GM18873 (cell line): ENCODE data around the gene RBMX2.

Experiments used
- ATAC-seq: cut with Tn5 transposase; IDR thresholded peaks from one replicate; pipeline ENCODE4 v1.9.1; 2021; ENCODE audit warnings: mild to moderate bottlenecking, moderate library complexity, moderate number of reproducible peaks; ENCODE audit not compliant: unreplicated experiment, low FRiP score

The RBMX2 gene

DNA sequence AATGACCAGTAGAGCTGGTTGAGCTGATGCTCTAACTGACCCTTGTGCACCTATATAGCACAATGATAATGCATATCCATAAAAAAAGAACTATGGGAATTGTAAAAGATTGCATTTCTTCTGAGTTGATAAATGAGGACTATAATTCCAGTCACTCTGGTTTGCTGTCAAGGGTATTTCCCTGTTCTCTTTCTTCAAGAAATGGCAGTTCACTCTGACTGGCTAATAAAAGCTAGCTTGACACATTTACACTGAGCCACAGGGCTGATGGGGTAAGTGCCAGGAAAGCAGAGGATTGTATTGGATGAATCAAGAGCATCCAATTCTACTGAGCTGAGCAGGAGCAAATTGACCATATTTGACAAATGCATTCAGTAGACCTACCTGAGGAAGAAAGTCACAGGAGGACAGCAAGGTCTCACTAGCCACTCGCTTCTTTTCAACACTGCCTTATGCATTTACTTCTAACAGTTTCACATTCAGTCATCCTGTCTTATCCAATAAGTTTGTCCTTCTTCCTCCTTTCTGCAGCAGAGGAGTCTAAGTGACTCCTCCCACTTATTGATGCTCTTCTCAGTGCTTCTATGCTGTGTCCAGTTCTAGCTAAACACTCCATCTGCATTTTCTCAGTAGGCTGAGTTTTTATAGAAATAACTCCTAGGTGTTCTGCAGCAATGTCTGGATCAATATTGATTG lies 43.0 kb downstream of the RBMX2 start:
- no peak for ATAC-seq

DNA sequence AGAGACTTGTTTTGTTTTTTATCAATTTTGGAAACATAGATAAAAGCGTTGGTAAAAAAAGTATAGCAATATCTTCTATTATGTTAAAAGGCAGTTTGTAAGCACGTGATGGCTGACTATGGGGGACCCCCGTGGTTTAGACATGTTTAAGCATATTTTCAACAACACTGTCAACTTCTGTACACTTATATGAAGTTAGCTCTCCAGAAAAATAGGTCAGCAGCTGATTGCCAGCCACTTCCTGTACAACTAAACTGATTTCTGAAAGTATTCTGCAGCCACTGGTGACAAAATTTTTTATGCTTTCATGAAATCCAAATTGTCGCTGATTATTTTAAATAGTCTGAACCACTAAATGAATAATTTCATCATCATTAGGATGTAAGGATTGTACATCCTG lies 45.2 kb downstream of the RBMX2 start:
- ATAC-seq, result no peak
